HepG2 (cell line): ENCODE data around the gene METTL1. TPM values are rescaled to one million over a fixed set of nuclear protein-coding genes. Genes with fewer than 3 reads are reported as not detected.

Experiments used
- GABPB1 ChIP-seq: IDR thresholded peaks from 2 replicates; pipeline ENCODE4 v1.6.1; 2016; ENCODE audit warnings: mild to moderate bottlenecking, missing genetic modification reagents, moderate library complexity, missing compliant biosample characterization
- MED1 ChIP-seq: sonication (generic); formaldehyde crosslinking; IDR thresholded peaks from 2 replicates; pipeline ENCODE4 v1.4.0; 2020; ENCODE audit warnings: missing genetic modification reagents
- SIX1 ChIP-seq: sonication (generic); formaldehyde crosslinking; IDR thresholded peaks from 2 replicates; pipeline ENCODE4 v1.4.0; 2020; ENCODE audit warnings: missing genetic modification reagents, borderline replicate concordance
- SPEN ChIP-seq: sonication (generic); formaldehyde crosslinking; IDR thresholded peaks from 2 replicates; pipeline ENCODE4 v1.5.1; 2020; ENCODE audit warnings: low read depth, mild to moderate bottlenecking, missing genetic modification reagents
- ZNF333 ChIP-seq: sonication (generic); formaldehyde crosslinking; IDR thresholded peaks from 2 replicates; pipeline ENCODE4 v1.4.0; 2020; ENCODE audit warnings: mild to moderate bottlenecking, missing genetic modification reagents, borderline replicate concordance
- ZNF446 ChIP-seq: sonication (generic); formaldehyde crosslinking; IDR thresholded peaks from 2 replicates; pipeline ENCODE4 v1.5.0; 2020; ENCODE audit warnings: mild to moderate bottlenecking, missing genetic modification reagents
- ZNF737 ChIP-seq: sonication (generic); formaldehyde crosslinking; IDR thresholded peaks from 2 replicates; pipeline ENCODE4 v1.5.0; 2020; ENCODE audit warnings: missing genetic modification reagents, mild to moderate bottlenecking, borderline replicate concordance
- ZNF776 ChIP-seq: sonication (generic); formaldehyde crosslinking; IDR thresholded peaks from 2 replicates; pipeline ENCODE4 v1.4.0; 2020; ENCODE audit warnings: mild to moderate bottlenecking, missing genetic modification reagents
- ZSCAN9 ChIP-seq: IDR thresholded peaks from 2 replicates; pipeline ENCODE4 v1.6.1; 2016; ENCODE audit warnings: borderline replicate concordance
- polyA plus RNA-seq, 8 experiments: library from polyadenylated mRNA; depleted of rRNA in 3 of 8; stranded (reverse) in 7 of 8; unstranded in 1 of 8; fragments of >200 nt; fragmentation: Illumina TruSeq in 4 of 8; extraction: Trizol in 4 of 8; gene quantifications; 2 replicates each; pipeline versions ENCODE4 v1.2.1 to v1.2.3, GENCODE V29; 2011 to 2016; ENCODE audit warnings: low read depth in 4 of 8, missing spikeins in 1 of 8, mixed read lengths in 1 of 8; ENCODE audit not compliant: insufficient read depth in 1 of 8
- total RNA-seq, 5 experiments: library from RNA; depleted of rRNA; stranded (reverse); fragments of >200 nt; fragmentation: Illumina TruSeq; extraction: Trizol; gene quantifications; 2 replicates each; pipeline ENCODE4 v1.2.3, GENCODE V29; 2016; ENCODE audit warnings: low read depth in 1 of 5
- TF ChIP-seq, protein P1 (sequence below): sonication (generic); formaldehyde crosslinking; IDR thresholded peaks from 2 replicates; pipeline ENCODE4 v1.4.0; 2020; ENCODE audit warnings: mild to moderate bottlenecking, missing genetic modification reagents
- TF ChIP-seq, protein P2 (sequence below): sonication (generic); formaldehyde crosslinking; conservative IDR thresholded peaks from 2 replicates; pipeline ENCODE4 v1.4.0; 2020; ENCODE audit warnings: missing genetic modification reagents
- TF ChIP-seq, protein P3 (sequence below): sonication (generic); formaldehyde crosslinking; IDR thresholded peaks from 2 replicates; pipeline ENCODE4 v1.9.0; 2021; ENCODE audit warnings: missing genetic modification reagents, mild to moderate bottlenecking, borderline replicate concordance
- TF ChIP-seq, protein P4 (sequence below): sonication (generic); formaldehyde crosslinking; IDR thresholded peaks from 2 replicates; pipeline ENCODE4 v1.8.1; 2023; ENCODE audit warnings: mild to moderate bottlenecking, missing genetic modification reagents

METTL1 gene
- total and polyA plus RNA-seq, 2 of the 13 experiments (the other 11 are each of a cell fraction or from before 2014, with no cell fraction given): 34.7 to 36.9 TPM

DNA sequence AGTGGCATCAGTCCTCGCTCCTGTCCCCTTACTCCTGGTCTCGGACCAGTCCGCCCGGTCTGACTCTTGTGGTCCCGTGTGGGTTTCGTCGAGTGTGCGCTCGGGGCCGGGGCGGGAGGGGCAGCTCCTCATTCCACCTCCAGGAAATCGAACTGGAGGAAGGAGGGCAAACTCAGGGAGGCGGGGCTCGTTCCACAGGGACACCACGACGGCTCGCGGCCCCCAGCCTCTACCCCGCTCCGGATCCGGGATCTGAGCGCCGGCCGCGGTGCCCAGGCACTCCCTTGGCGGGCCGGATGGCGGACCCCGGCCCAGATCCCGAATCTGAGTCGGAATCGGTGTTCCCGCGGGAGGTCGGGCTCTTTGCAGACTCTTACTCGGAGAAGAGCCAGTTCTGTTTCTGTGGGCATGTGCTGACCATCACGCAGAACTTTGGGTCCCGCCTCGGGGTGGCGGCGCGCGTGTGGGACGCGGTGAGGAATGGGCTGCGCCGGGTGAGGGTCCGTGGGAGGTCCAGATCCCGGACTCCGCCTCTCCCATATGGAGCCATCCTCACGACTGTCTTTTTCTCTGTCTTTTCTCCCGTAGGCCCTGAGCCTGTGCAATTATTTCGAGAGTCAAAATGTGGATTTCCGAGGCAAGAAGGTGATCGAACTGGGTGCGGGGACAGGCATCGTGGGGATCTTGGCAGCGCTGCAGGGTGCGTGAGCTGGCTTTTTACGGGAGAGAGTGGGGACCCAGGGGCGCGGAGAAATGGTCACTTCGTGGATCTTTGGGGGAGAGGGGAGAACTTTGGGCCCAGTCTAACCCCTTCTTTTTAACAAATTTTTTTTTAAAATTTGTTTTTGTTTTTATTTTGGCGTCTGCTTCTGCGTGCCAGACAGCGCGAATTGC is 771 bp upstream of the METTL1 start, which contains the start of gene EEF1AKMT3 (continued):
- TF ChIP-seq, protein P1, sequence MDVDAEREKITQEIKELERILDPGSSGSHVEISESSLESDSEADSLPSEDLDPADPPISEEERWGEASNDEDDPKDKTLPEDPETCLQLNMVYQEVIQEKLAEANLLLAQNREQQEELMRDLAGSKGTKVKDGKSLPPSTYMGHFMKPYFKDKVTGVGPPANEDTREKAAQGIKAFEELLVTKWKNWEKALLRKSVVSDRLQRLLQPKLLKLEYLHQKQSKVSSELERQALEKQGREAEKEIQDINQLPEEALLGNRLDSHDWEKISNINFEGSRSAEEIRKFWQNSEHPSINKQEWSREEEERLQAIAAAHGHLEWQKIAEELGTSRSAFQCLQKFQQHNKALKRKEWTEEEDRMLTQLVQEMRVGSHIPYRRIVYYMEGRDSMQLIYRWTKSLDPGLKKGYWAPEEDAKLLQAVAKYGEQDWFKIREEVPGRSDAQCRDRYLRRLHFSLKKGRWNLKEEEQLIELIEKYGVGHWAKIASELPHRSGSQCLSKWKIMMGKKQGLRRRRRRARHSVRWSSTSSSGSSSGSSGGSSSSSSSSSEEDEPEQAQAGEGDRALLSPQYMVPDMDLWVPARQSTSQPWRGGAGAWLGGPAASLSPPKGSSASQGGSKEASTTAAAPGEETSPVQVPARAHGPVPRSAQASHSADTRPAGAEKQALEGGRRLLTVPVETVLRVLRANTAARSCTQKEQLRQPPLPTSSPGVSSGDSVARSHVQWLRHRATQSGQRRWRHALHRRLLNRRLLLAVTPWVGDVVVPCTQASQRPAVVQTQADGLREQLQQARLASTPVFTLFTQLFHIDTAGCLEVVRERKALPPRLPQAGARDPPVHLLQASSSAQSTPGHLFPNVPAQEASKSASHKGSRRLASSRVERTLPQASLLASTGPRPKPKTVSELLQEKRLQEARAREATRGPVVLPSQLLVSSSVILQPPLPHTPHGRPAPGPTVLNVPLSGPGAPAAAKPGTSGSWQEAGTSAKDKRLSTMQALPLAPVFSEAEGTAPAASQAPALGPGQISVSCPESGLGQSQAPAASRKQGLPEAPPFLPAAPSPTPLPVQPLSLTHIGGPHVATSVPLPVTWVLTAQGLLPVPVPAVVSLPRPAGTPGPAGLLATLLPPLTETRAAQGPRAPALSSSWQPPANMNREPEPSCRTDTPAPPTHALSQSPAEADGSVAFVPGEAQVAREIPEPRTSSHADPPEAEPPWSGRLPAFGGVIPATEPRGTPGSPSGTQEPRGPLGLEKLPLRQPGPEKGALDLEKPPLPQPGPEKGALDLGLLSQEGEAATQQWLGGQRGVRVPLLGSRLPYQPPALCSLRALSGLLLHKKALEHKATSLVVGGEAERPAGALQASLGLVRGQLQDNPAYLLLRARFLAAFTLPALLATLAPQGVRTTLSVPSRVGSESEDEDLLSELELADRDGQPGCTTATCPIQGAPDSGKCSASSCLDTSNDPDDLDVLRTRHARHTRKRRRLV (CRISPR knock-in tag): 0 out of 2 replicates have a peak, but pooled peaks have one; percentile 23
- TF ChIP-seq ZSCAN9: no peak
- peak; percentile 25; the same call in 1 of the 2 replicates for TF ChIP-seq MED1 (CRISPR knock-in tag)
- TF ChIP-seq, protein P2, sequence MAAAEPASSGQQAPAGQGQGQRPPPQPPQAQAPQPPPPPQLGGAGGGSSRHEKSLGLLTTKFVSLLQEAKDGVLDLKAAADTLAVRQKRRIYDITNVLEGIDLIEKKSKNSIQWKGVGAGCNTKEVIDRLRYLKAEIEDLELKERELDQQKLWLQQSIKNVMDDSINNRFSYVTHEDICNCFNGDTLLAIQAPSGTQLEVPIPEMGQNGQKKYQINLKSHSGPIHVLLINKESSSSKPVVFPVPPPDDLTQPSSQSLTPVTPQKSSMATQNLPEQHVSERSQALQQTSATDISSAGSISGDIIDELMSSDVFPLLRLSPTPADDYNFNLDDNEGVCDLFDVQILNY (CRISPR knock-in tag): 0 out of 2 replicates have a peak, but pooled peaks have one; percentile 5
- TF ChIP-seq ZNF776: 0 out of 2 replicates have a peak, but pooled peaks have one; percentile 45
- no peak for TF ChIP-seq ZNF737 (CRISPR knock-in tag)
- TF ChIP-seq ZNF333 (CRISPR knock-in tag): peak; percentile 60
- TF ChIP-seq SPEN (CRISPR knock-in tag): no peak
- TF ChIP-seq, protein P3, sequence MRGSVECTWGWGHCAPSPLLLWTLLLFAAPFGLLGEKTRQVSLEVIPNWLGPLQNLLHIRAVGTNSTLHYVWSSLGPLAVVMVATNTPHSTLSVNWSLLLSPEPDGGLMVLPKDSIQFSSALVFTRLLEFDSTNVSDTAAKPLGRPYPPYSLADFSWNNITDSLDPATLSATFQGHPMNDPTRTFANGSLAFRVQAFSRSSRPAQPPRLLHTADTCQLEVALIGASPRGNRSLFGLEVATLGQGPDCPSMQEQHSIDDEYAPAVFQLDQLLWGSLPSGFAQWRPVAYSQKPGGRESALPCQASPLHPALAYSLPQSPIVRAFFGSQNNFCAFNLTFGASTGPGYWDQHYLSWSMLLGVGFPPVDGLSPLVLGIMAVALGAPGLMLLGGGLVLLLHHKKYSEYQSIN: no peak
- peak; percentile 44; the same call in 1 of the 2 replicates for TF ChIP-seq GABPB1
- TF ChIP-seq ZNF446 (CRISPR knock-in tag): peak; percentile 76; the same call in 1 of the 2 replicates
- TF ChIP-seq, protein P4, sequence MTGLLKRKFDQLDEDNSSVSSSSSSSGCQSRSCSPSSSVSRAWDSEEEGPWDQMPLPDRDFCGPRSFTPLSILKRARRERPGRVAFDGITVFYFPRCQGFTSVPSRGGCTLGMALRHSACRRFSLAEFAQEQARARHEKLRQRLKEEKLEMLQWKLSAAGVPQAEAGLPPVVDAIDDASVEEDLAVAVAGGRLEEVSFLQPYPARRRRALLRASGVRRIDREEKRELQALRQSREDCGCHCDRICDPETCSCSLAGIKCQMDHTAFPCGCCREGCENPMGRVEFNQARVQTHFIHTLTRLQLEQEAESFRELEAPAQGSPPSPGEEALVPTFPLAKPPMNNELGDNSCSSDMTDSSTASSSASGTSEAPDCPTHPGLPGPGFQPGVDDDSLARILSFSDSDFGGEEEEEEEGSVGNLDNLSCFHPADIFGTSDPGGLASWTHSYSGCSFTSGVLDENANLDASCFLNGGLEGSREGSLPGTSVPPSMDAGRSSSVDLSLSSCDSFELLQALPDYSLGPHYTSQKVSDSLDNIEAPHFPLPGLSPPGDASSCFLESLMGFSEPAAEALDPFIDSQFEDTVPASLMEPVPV (CRISPR knock-in tag): 0 out of 2 replicates have a peak, but pooled peaks have one; percentile 26
- no peak for TF ChIP-seq SIX1 (CRISPR knock-in tag)
